Astrocyte (in vitro differentiated cells and primary cell): Measurements from ENCODE around the gene KIFC1. TPM values are rescaled to one million over a fixed set of nuclear protein-coding genes. Genes with fewer than 3 reads are reported as not detected.

Experiments used
- DNase-seq: peaks from one replicate; pipeline ENCODE4 v3.0.0-alpha.2; 2010; ENCODE audit warnings: low read depth
- FAIRE-seq: peaks from 2 replicates; lab custom pipeline; 2011; peaks lifted over from hg19 to GRCh38; lab: Jason Lieb, UNC
- H2AFZ ChIP-seq: 2 replicates; pipeline ENCODE4 v1.6.0; 2012; ENCODE audit warnings: low read depth, low read length, inconsistent platforms
- H3K27ac ChIP-seq: 2 replicates; pipeline ENCODE4 v1.5.1; 2011; ENCODE audit warnings: low read depth, low read length, inconsistent platforms
- H3K27me3 ChIP-seq: 2 replicates; pipeline ENCODE4 v1.6.0; 2011; ENCODE audit warnings: low read length, inconsistent platforms; ENCODE audit not compliant: insufficient read depth
- H3K36me3 ChIP-seq: 2 replicates; pipeline ENCODE4 v1.5.1; 2011; ENCODE audit warnings: low read length, inconsistent platforms; ENCODE audit not compliant: insufficient read depth
- H3K4me1 ChIP-seq: 2 replicates; pipeline ENCODE4 v1.5.1; 2011; ENCODE audit warnings: low read length, inconsistent platforms; ENCODE audit not compliant: insufficient read depth
- H3K4me2 ChIP-seq: 2 replicates; pipeline ENCODE4 v1.6.0; 2012; ENCODE audit warnings: low read length, inconsistent platforms
- H3K4me3 ChIP-seq: 2 replicates; pipeline ENCODE4 v1.5.1; 2011; ENCODE audit warnings: low read depth, mild to moderate bottlenecking, low read length, inconsistent platforms; ENCODE audit not compliant: insufficient read depth
- H3K79me2 ChIP-seq: 2 replicates; pipeline ENCODE4 v1.6.0; 2012; ENCODE audit warnings: mild to moderate bottlenecking, low read length, inconsistent platforms; ENCODE audit not compliant: insufficient read depth
- H3K9ac ChIP-seq: 2 replicates; pipeline ENCODE4 v1.6.0; 2012; ENCODE audit warnings: mild to moderate bottlenecking, low read length, inconsistent platforms
- H3K9me3 ChIP-seq: 2 replicates; pipeline ENCODE4 v1.5.1; 2012; ENCODE audit warnings: low read depth, mild to moderate bottlenecking, low read length, inconsistent platforms; ENCODE audit not compliant: insufficient read depth
- H4K20me1 ChIP-seq: 2 replicates; pipeline ENCODE4 v1.6.0; 2012; ENCODE audit warnings: low read length, inconsistent platforms; ENCODE audit not compliant: insufficient read depth
- H3K27ac Mint-ChIP-seq: one replicate; pipeline ENCODE4 v1.8.0; 2021; ENCODE audit warnings: mild to moderate bottlenecking, mixed read lengths; ENCODE audit not compliant: unreplicated experiment
- H3K27me3 Mint-ChIP-seq: one replicate; pipeline ENCODE4 v1.8.0; 2021; ENCODE audit warnings: low read depth, mixed read lengths; ENCODE audit not compliant: unreplicated experiment
- H3K36me3 Mint-ChIP-seq: one replicate; pipeline ENCODE4 v1.8.0; 2021; ENCODE audit warnings: low read depth, mixed read lengths; ENCODE audit not compliant: unreplicated experiment
- H3K4me1 Mint-ChIP-seq: one replicate; pipeline ENCODE4 v1.8.0; 2021; ENCODE audit warnings: low read depth, mixed read lengths; ENCODE audit not compliant: unreplicated experiment
- H3K4me3 Mint-ChIP-seq: one replicate; pipeline ENCODE4 v1.8.0; 2021; ENCODE audit warnings: mild to moderate bottlenecking, moderate library complexity, mixed read lengths; ENCODE audit not compliant: unreplicated experiment
- H3K9me3 Mint-ChIP-seq: one replicate; pipeline ENCODE4 v1.8.0; 2021; ENCODE audit warnings: mild to moderate bottlenecking, mixed read lengths; ENCODE audit not compliant: unreplicated experiment
- EZH2 ChIP-seq: IDR thresholded peaks from 2 replicates; pipeline ENCODE4 v1.6.1; 2012; ENCODE audit warnings: mild to moderate bottlenecking, low read length, inconsistent platforms; ENCODE audit not compliant: insufficient read depth
- total RNA-seq: library from RNA; stranded (reverse); gene quantifications from 2 replicates; pipeline ENCODE4 v1.2.1, GENCODE V29; 2021
- TF ChIP-seq, protein P1 (sequence below): IDR thresholded peaks from 2 replicates; pipeline ENCODE4 v1.5.1; 2011; ENCODE audit warnings: low read depth, mild to moderate bottlenecking, inconsistent platforms, low read length, moderate library complexity; ENCODE audit not compliant: insufficient read depth

The KIFC1 gene
- total RNA-seq, 1 donor from 2014 or later = 4.2 TPM

DNA sequence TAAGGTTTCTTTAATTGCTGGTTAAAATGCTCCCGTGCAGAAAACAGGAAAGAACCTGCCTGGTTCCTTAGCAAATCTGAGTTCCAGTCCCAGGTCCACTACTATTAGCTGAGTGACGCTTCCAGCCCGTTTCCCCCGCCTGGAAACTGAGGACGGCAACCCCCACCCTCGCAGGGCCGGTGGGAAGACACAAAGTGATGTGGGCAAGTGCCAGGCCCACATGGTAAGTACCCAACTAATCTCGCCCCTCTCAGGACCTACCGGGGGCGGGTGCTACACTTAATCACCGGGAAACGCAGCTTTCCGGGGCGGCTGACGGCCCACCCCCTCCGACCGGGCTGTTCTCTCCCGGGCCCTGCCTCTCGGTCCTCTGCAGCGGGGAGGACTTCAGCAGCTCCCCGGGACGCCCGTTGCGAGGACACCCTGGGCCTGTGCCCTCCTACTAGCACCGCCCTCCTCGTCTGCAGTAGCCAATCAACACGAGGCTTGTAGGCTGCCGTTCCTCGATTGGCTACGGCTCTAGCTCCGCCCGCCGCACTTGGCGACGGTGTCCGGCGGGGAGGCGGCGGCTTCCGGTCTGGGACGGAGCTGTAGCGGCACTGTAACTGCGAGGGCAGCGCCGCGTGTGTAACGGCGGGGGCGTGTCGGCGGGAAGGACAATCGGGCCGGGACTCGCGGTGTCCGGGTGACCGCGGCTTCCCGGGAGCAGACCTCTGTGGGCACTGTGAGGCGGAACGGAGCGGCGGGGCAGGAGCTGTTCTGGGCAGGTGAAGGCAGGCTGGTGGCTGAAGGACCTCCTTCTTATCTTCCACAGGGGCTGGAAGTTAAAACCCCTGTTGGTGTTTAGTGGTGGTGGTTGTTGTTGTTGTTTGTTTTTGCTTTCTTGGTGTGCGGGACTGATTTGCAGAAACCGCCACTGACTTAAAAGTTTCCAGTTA lies 62.7 kb downstream of the KIFC1 start, which contains the start of gene ZBTB9:
Gene ZBTB9 (plus strand): TSS at position 568 of the 938 bp plus-strand sequence. CDS start 525 bp downstream, outside the sequence.
- peak within 1 kb of the TSS; percentile 93 for H3K4me2 ChIP-seq
- Mint-ChIP-seq H3K4me1 (peaks cover 8% of the 10 kb centered on the region), H3K27ac (peak within 1 kb of the TSS; percentile 92), H3K27me3 (no peaks in the 10 kb centered on the region), H3K4me3 (peak within 1 kb of the TSS; percentile 95), H3K9me3 (no peaks in the 10 kb centered on the region), H3K36me3 (peaks cover 18% of the 10 kb centered on the region)
- H3K36me3 ChIP-seq = peaks cover 11% of the 10 kb centered on the region
- H3K79me2 ChIP-seq = peaks cover 31% of the 10 kb centered on the region
- H3K27me3 ChIP-seq = no peaks in the 10 kb centered on the region
- H3K9ac ChIP-seq = peak within 1 kb of the TSS; percentile 92
- H3K27ac ChIP-seq = peak within 1 kb of the TSS; percentile 51
- H4K20me1 ChIP-seq = peaks cover 13% of the 10 kb centered on the region
- H2AFZ ChIP-seq = peak within 1 kb of the TSS; percentile 77
- H3K4me3 ChIP-seq = peak within 1 kb of the TSS; percentile 88
- TF ChIP-seq, protein P1, sequence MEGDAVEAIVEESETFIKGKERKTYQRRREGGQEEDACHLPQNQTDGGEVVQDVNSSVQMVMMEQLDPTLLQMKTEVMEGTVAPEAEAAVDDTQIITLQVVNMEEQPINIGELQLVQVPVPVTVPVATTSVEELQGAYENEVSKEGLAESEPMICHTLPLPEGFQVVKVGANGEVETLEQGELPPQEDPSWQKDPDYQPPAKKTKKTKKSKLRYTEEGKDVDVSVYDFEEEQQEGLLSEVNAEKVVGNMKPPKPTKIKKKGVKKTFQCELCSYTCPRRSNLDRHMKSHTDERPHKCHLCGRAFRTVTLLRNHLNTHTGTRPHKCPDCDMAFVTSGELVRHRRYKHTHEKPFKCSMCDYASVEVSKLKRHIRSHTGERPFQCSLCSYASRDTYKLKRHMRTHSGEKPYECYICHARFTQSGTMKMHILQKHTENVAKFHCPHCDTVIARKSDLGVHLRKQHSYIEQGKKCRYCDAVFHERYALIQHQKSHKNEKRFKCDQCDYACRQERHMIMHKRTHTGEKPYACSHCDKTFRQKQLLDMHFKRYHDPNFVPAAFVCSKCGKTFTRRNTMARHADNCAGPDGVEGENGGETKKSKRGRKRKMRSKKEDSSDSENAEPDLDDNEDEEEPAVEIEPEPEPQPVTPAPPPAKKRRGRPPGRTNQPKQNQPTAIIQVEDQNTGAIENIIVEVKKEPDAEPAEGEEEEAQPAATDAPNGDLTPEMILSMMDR = no peak
- no peak for TF ChIP-seq EZH2
- no peaks in the 10 kb centered on the region for H3K9me3 ChIP-seq
- FAIRE-seq (no peak), DNase-seq (peak; percentile 91)
- H3K4me1 ChIP-seq = peaks cover 8% of the 10 kb centered on the region

DNA sequence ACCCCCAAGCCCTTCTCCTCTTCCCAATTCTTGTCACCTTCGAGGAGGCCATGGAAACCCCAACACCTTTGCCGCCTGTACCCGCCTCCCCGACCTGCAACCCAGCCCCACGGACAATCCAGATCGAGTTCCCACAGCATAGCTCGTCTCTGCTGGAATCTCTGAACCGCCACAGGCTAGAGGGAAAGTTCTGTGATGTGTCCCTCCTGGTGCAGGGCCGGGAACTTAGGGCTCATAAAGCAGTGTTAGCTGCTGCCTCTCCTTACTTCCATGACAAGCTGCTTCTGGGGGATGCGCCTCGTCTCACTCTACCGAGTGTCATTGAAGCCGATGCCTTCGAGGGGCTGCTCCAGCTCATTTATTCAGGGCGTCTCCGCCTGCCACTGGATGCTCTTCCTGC lies 63.4 kb downstream of the KIFC1 start:
- Histone ChIP-seq H2AFZ (peak overlapping the region; percentile 55), H3K27me3 (no peaks in the 10 kb centered on the region), H3K36me3 (peaks cover 11% of the 10 kb centered on the region), H3K9ac (peak overlapping the region; percentile 92), H3K27ac (no peak overlapping the region), H3K4me2 (peak overlapping the region; percentile 93), H4K20me1 (peaks cover 13% of the 10 kb centered on the region), H3K9me3 (no peaks in the 10 kb centered on the region), H3K4me3 (peak overlapping the region; percentile 88), H3K79me2 (peaks cover 31% of the 10 kb centered on the region), H3K4me1 (peaks cover 8% of the 10 kb centered on the region)
- H3K4me3 Mint-ChIP-seq = peak overlapping the region; percentile 95
- peak overlapping the region; percentile 92 for H3K27ac Mint-ChIP-seq
- FAIRE-seq = no peak
- no peak for DNase-seq
- H3K27me3 Mint-ChIP-seq = no peaks in the 10 kb centered on the region
- H3K4me1 Mint-ChIP-seq = peaks cover 8% of the 10 kb centered on the region
- H3K9me3 Mint-ChIP-seq = no peaks in the 10 kb centered on the region
- H3K36me3 Mint-ChIP-seq = peaks cover 18% of the 10 kb centered on the region
- TF ChIP-seq, protein P1 = no peak
- no peak for TF ChIP-seq EZH2
